NCI-H2107 treated with DMSO at 0.1 percent for 48 hours (cell line): ENCODE measurements around the gene SLCO2B1.
A peak's percentile ranks its signal among the peaks of the same experiment; 100 is the strongest.

ENCODE experiments used
- DNase-seq: peaks from one replicate; lab custom pipeline; 2025; ENCODE audit not compliant: unreplicated experiment; lab: John Stamatoyannopoulos, UW

Gene SLCO2B1

DNA sequence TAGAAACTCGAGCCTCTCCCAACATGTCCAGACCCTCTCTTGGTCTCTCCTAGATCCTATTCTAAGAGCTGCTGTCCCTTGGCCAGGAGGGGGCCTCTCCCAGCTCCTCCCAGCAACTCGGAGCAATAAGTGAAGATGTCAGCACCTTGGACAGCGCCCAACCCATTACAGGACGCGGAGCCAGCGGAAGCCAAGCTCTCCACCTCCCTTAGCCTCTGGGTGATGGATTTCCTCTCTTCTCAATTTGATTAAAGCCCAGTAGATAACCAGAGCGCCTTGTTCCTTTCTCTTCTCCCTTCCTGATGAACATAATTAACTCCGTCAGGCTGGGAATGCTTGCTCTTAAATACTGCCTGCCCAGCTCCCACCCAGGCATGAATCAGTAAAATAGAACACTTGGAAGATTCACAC lies 63.5 kb downstream of the SLCO2B1 start:
- no peak for DNase-seq

GRCh38 chr11:75214843-75215242 lies 63.9 kb downstream of the SLCO2B1 start:
- DNase-seq = no peak

DNA sequence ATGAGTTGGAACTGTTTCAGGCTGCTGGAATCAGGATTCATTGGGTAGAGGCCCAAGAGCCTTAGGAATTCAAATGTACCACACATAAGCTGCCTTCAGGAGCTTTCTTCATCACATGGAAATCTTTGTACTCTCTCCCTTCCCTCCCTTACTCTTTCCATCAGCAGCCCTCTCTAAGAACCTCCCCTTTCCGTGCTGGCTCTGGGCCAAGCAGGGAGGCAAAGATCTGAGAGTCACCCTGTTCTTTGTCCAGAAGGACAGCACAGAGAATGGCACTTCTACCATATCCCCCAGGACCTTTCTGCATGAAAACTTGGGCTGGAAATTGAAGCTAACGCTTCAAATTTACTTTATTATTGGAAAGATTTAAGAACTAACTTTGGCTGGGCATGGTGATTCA lies 69.0 kb downstream of the SLCO2B1 start:
- DNase-seq = no peak

GRCh38 chr11:75223954-75224643 lies 73.2 kb downstream of the SLCO2B1 start:
- no peak for DNase-seq

DNA sequence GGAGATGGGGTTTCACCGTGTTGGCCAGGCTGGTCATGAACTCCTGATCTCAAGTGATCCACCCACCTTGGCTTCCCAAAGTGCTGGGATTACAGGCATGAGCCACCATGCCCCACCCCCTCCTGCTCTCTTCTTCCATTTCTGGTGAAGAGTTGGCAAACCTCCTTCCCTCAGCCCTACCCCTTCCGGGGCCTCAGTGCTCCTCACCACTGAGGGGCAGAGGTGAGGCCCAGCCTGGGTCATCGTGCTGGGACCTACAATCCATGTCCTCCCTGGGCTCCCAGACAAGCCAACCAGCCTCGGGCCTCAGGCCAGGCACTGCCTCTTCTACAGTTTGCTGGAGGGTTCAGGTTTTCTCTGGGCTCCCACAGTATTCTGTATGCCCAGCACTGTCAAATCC lies 74.9 kb downstream of the SLCO2B1 start:
- DNase-seq = no peak

DNA sequence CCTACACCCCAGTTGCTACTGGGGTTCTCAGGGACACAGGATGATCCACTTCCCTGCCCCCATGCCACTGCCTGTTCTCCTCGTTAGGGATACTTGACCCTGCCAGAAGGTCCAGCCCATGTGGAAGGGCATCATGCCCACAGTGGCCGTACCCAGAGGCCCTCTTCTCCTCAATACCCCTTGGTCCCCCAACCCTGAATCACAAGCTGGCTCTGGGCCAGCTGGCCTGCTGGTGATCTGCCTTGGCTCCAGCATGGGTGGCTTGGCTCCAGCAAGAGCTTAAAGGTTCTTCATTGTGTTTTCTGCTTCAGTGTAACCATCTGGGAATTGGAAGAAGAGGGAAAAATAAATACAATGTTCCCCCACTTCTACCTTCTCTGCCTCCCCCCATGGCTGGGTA lies 78.6 kb downstream of the SLCO2B1 start:
- no peak for DNase-seq

DNA sequence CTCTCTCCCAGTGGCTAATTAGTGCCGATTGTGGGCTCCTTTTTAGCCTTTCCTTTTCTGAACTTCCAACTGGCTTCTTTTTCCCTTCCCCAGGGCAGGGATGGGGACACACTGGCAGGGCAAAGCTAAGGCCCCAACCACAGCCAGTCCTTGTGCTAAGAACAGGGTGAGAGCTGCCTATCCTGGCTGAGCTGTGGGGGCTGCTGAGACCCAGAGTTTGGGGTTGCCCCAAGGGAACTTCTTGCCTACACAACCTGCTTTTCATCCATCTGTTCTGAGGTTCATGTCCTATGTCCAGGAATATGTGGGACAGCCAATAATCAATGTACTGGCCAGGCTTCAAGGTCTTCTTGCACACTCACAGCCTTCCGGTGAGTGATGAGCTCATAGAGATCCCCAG lies 79.7 kb downstream of the SLCO2B1 start:
- DNase-seq = no peak

- no peak for DNase-seq
Measured at GRCh38 chr11:75233754-75234172, 82.9 kb downstream of the SLCO2B1 start.

GRCh38 chr11:75236062-75236461 lies 85.2 kb downstream of the SLCO2B1 start:
- DNase-seq = no peak

DNA sequence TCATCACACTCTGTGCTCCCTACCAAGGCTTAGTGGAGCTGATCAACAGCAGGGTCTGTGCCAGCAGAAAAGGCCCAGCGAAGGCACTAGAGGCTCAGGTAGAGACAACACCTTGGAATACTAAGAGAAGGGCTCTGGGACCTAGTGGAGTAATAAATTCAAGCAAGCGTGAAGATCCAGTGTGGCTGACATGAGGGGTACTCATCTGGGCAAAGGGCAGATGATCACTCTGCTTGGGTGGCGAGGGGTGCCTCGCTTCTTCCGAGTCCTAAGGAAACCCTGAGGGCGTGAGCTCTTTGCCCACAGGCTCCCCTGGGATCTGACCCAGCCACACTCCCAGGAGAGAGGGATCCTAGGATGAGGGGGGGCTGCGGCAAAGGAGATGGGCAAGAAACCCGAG lies 86.1 kb downstream of the SLCO2B1 start:
- DNase-seq = no peak

GRCh38 chr11:75238595-75239440 lies 87.9 kb downstream of the SLCO2B1 start:
- DNase-seq = no peak

DNA sequence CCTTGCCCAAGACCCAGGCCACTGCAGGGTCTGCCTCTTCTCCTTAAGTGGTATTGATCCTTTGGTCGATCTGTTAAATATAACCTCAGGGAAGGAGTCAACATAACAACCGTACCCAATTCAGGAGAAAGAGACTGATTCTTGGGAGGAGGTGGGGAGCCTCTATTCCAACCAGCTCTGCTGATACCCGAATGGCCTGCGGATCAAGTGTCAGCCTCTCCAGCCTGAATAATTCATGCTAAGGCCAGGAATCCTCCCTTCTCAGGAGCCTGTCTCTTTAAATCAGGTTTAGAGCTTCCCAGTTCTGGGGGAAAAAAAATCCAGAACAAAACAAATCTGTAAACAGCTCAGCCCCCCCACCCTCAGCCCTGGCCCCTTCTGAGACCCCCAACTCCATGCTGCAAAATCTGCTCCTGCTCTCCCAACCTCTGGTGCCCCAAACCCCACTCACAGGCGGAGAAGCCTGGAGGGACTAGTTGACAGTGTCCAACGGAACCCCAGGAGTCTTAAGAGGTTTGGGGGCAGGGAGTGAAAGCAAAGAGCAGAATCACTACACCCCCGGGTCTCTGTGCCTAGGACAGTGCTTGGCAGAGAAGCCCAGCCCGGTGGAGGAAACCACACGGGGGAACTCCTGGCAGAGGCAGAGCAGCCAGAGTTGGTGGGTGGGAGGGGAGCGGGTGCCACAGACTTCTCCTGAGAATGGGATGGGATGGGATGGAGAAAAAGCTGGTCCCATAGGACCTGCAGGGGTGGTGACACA lies 88.8 kb downstream of the SLCO2B1 start:
- no peak for DNase-seq

GRCh38 chr11:75240311-75241035 lies 89.6 kb downstream of the SLCO2B1 start, which contains the start of gene TPBGL:
TSS of gene TPBGL (plus strand) at chr11:75240774. CDS start at chr11:75241050, 276 bp downstream.
- no peak for DNase-seq

DNA sequence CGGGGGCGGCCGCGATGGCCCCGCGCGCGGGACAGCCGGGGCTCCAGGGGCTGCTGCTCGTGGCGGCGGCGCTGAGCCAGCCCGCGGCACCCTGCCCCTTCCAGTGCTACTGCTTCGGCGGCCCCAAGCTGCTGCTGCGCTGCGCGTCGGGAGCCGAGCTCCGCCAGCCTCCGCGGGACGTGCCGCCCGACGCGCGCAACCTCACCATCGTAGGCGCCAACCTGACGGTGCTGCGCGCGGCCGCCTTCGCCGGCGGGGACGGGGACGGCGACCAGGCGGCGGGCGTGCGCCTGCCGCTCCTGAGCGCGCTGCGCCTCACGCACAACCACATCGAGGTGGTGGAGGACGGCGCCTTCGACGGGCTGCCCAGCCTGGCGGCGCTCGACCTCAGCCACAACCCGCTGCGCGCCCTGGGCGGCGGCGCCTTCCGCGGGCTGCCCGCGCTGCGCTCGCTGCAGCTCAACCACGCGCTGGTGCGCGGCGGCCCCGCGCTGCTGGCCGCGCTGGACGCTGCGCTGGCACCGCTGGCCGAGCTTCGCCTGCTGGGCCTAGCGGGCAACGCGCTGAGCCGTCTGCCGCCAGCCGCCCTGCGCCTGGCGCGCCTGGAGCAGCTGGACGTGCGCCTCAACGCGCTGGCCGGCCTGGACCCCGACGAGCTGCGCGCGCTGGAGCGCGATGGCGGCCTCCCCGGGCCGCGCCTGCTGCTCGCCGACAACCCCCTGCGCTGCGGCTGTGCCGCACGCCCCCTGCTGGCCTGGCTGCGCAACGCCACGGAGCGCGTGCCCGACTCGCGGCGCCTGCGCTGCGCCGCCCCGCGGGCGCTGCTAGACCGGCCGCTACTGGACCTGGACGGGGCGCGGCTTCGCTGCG lies 90.4 kb downstream of the SLCO2B1 start:
- peak; percentile 29 for DNase-seq

- DNase-seq = no peak
Measured at GRCh38 chr11:75241906-75242644, 91.2 kb downstream of the SLCO2B1 start.

DNA sequence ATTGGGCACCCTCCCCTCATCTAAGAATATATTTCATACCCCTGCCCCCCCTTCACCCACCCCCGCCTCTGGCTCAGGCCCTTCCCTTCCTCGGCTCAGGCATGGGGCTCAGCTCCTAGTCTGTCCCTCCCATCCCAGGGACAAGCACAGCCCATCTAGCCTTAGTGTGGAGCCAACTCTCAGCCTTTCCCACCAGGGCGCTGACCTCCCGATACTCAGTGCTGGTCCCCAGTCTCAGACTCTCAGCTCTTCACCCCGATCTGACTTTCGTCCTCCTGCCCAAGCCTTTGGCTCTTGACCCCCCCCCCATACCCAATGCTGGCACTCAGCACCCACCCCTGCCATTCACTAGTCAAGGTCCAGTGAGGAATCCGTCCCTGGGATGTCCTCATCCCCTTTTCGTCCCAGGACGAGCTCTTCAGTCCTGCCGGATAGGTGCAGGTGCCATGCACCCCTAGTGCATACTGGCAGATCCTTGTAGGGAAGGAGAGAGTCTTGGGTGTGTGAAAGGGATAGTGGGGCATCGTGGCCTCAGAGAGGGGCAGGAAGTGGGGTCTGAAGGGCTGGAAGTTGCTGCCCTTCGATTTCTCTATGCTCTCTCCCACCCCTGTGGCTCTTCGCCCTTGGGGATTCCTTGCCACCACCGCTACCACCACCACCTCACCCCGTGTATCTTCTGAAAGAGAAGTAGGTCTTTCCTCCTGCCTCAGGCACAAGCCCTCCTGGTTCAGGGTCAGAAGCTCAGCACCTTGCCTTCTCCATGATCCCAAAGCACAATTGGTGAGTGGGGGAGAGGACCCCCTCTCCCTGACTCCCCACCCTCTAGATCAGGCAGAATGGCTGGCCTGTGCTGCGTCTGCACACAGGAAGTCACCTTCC lies 92.1 kb downstream of the SLCO2B1 start:
- DNase-seq = no peak

DNA sequence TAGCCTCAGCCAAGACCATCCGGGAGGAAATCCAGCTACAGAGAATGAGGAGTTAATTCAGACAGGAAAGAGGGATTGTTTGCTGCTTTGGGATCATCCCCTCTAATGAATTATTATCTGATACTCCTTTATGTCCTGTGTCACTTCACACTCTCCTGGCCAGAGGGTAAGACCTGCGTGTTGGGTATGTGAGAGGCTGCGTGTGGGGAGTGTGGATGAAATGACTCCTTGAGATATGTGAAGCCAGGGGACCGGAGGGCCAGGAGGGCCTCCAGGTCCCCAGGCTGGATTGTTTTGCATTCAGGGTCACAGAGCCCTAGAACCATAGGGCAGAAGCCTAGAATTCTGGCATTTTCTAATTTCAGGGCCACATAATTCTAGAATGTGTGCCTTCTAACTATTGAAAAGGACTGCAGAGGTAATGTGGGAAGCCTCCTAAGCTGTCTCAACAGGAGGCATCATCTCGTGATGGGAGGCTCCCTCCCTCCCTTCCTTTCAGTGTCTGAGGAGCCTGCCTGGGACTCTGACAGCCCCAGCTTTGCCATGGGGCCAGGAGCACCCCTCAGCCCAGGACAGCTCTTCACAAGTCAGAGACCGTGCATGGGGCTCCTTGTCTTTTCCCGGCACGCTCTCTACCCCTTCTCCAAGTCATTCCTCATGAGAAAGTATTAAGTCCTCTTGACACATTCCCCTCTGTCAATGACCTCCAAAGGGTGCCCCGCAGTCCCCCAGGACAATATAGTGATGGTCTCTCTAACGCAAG lies 93.3 kb downstream of the SLCO2B1 start:
- no peak for DNase-seq
